ENCODE results near the gene PTPN4. TPM values are rescaled to one million over a fixed set of nuclear protein-coding genes. Genes with fewer than 3 reads are reported as not detected.

PTPN4 gene
- total and polyA plus RNA-seq, 10 of the 15 experiments (the other 5 are each of a cell fraction or from before 2014, with no cell fraction given), result 5.0 to 29.7 (median 23.7) TPM

- TF ChIP-seq ZNF687 (IDR thresholded peaks at IDR 0.05) (no peak), CHD4 (IDR thresholded peaks at IDR 0.05) (no peak), GATAD2B (conservative IDR thresholded peaks at IDR 0.05; ENCODE audit: low read depth) (no peak), RELA (IDR thresholded peaks at IDR 0.05; ENCODE audit: borderline replicate concordance, partially characterized antibody) (no peak), USF1 (IDR thresholded peaks at IDR 0.05; ENCODE audit: borderline replicate concordance, extremely low read length, insufficient read depth, low read depth, low read length) (no peak), TAF1 (IDR thresholded peaks at IDR 0.05; ENCODE audit: borderline replicate concordance, low read depth, low read length) (no peak), ELK1 (IDR thresholded peaks at IDR 0.05; ENCODE audit: low read depth, low read length) (no peak), FOXK2 (IDR thresholded peaks at IDR 0.05) (no peak)
- TF ChIP-seq, protein P1, sequence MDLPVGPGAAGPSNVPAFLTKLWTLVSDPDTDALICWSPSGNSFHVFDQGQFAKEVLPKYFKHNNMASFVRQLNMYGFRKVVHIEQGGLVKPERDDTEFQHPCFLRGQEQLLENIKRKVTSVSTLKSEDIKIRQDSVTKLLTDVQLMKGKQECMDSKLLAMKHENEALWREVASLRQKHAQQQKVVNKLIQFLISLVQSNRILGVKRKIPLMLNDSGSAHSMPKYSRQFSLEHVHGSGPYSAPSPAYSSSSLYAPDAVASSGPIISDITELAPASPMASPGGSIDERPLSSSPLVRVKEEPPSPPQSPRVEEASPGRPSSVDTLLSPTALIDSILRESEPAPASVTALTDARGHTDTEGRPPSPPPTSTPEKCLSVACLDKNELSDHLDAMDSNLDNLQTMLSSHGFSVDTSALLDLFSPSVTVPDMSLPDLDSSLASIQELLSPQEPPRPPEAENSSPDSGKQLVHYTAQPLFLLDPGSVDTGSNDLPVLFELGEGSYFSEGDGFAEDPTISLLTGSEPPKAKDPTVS (IDR thresholded peaks at IDR 0.05; ENCODE audit: low read depth, low read length), result no peak
These were observed 10.2 kb upstream of the PTPN4 start (continued) for GRCh38 chr2:119749477-119750012.

Measured in GM12878 (cell line).